HUDEP-2 (cell line): Measurements from ENCODE around the gene KRT86.

Experiments
- DNase-seq, 76 experiments: peaks; one replicate each; lab custom pipeline; 2025; ENCODE audit not compliant: unreplicated experiment in 76 of 76; lab: John Stamatoyannopoulos, UW

The KRT86 gene

DNA sequence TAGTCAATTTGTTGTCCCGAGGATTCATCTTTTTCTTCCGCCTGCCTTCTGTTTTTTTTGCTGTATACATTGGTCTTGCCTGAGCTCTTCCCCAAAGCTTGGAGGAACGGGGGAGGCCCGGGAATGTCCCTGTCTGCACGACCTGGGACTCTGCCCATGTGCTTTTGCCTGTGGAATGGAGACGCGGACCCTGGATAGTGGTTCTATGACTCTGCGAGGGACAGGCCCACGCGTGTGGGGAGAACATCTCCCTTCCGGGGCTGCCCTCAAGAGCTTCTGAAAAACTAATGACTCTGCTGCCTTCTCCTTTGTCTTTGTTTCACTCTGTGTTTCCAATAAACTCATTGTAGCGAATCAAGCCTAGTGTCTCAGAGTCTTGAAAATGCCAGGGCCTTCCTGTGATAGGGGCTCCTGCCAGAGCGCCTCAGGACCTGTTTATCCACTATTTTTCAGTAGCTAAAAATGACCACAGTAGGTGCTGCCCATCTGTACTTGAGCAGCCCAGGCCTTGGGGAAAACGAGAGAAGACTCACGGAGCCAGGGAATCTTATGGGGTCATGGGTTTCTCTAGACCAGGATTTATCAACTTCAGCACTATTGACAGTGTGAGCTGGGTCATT is 34.5 kb downstream of the KRT86 start:
- no peak for DNase-seq

DNA sequence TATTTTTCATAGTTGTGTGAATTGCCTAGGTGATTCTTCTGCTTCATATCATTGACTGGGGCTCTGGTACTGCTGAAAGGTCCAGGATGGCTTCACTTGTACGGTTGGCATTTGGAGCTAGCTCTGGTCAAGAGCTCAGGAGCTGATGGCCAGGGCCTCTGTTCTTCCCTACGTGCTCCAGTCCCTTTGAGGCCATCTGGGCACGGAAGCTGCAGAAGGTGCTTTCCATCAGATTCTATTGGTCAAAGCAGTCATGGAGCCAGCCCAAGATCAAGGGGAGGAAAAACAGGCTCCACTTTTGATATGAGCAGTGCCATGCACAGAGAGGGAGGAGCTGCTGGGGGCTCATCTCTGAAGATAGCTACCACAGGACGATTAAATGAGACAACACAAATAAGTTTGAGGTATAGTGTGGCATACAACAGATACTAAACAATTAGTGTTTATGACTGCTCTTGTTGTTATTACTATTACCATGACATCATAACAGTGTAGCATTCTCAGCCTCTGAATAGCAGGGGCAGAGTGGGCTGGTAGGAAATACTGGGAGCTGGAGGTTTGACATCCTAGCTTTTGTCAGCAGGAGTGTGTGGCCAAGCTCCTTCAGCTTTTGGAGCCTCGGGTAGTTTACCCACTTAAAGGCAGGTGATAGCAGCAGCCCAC is 36.3 kb downstream of the KRT86 start:
- no peak for DNase-seq

DNA sequence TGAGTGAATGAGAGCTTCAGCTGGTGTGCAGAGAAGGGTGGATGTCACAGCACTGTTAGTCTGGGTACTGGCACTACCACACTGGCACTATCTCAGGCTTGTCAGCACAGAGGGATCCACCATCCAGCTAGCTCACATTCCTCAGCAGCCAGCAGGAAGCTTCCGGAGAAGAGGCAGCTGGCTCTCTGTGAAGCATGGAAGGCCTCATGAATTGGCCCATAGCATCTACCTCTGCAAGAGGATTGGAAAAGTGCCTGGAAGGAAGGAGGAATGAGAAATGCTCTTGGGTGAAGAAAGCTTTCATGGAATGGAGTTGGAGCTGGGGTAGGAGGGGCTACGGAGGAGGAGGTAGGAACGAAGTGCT is 36.8 kb downstream of the KRT86 start:
- no peak for DNase-seq

DNA sequence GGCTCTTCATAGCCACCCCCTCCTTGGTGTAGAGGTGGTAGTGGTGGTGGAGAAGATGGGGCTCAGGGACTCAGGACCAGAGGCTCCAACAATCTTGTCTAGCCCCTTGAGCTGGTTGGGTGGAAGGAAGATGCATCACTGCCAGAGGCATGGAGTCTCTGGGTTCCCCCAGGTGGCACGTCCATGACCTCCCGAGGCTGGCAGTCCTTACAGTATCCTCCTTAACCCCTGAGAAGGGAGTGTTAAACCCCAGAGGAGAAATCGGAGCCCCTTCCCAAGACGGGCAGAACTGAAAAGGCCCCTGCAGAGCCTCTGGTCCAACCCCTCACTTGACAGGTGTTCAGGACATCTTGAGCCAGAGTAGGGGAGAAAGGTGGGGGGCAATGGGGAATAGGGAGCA is 37.6 kb downstream of the KRT86 start:
- no peak for DNase-seq

- DNase-seq = no peak
These were observed 39.0 kb downstream of the KRT86 start for GRCh38 chr12:52313461-52313860.

DNA sequence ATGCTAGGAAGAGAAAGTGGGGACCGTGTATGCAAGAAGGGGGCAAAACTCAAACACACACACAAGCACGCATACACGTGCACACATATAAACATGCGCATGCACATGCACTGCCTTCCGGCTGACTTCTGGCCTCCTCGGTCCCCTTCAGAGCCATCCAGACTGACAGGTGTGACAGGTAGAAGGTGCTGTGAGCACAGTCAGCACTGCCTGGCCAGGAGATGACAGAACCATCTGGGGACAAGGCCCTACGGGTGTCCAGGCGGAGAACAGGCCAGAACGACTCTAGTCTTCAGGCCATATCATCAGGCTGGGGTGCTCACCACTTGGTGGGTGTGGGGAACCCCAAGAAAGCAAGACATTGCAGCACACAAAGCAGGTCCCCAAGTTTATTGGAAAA is 39.5 kb downstream of the KRT86 start:
- DNase-seq = no peak

GRCh38 chr12:52314511-52314910 is 40.1 kb downstream of the KRT86 start:
- no peak for DNase-seq

GRCh38 chr12:52315721-52316120 is 41.3 kb downstream of the KRT86 start:
- DNase-seq = peak in 23 of 76 experiments; percentile 1 to 45 (median 9)

GRCh38 chr12:52316290-52316689 is 41.8 kb downstream of the KRT86 start:
- DNase-seq = no peak

DNA sequence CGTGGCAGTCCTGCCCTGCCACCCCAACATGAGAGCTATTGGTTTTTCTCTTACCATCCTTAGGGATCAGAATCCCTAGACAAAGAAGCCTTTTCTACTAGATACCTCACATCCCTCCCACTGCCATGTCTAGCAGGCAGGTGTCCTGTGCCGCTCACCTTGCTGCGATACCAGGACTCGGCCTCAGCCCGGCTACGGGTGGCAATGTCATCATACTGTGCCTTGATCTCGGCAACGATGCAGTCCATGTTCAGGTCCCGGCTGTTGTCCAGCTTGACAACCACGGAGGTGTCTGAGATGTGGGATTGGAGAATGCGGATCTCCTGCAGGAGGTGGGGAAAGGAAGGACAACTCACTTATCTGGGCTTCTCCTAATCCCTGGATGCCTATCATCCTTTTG is 42.3 kb downstream of the KRT86 start:
- no peak for DNase-seq

GRCh38 chr12:52317468-52318052 is 43.1 kb downstream of the KRT86 start:
- DNase-seq = no peak

DNA sequence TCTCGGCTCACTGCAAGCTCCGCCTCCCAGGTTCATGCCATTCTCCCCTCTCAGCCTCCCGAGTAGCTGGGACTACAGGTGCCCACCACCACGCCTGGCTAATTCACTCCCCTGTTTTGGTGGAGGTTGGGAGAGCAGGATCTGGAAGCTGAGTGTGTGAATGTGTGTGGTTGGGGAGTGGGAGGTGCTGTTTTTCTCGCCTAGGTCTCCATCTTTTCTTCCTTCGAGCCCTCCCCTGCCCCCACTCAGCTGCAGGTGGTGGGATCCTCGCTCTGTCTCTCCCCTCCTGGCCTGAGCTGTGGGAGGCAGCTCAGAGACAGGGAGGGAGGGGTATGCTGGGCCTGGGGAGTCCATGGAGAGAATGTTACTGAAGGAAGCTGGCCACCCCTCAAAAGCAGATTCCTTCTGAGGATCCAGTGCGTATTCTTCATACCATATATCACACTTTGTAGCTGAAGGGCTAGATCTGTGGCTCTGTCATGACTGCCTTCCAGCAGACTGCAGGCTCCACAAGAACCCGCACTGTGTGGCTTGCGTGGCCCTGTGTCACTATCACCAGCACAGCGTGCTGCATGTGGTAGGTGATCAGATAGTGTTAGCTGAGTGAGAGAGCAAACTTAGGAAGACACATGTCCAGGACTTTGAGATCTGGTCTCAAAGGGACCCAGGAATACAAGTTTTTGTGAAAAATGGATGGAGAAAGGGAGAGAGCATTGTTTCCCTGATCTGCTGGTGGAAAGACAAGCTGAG is 44.0 kb downstream of the KRT86 start:
- DNase-seq = no peak

- DNase-seq = no peak
These were observed 44.7 kb downstream of the KRT86 start for GRCh38 chr12:52319097-52319496.

DNA sequence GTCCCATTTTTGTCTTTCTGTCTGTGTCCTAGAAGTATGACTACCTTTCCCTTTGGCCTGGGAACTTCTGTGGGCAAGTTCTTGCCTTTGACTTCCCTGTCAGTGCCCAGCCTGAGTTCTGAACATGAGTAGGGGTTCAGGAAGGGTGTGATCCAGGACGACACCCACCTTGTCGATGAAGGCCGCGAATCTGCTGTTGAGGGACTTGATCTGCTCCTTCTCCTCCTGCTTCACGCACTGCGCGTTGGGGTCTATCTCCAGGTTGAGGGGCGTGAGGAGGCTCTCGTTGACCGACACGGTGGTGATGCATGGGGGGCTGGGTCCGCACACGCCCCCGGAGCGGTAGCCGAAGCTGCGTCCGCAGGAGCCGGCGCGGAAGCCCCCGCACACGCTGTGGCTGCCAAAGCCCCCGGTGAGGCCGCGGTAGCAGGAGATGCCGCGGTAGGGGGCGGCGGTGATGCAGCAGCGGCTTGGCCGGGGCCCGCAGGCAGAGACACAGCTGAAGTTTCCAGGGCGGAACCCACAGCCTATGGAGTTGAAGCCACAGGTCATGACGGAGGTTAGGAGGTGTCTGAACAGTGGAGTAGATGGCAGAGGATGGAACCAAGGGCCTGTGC is 46.4 kb downstream of the KRT86 start, which contains the start of gene KRT83:
KRT83 (minus strand) TSS at position 615 of the 617 bp plus-strand sequence; CDS start at position 552, 63 bp downstream.
- DNase-seq = no peak

GRCh38 chr12:52321418-52321817 is 47.0 kb downstream of the KRT86 start:
- DNase-seq = no peak

DNA sequence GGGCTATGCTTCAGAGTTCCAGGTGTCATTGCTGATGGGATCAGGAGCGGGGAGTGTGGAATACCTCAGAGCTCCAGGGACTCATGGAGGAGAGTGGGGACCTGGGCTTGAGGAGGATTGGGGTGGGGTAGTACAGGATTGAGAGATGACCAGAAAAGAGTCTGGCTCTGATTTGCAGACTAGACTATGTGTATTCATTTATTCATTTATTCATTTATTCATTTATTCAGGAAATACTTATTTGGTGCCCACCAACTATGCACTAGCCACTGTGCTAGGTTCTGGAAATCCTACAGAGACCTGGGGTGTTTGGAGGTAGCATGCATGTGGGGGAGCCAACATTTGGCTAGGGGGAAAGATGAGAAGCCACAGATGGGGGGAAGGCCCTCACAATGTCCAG is 47.6 kb downstream of the KRT86 start:
- no peak for DNase-seq

- DNase-seq = no peak
These were observed 48.6 kb downstream of the KRT86 start for GRCh38 chr12:52323001-52323400.

DNA sequence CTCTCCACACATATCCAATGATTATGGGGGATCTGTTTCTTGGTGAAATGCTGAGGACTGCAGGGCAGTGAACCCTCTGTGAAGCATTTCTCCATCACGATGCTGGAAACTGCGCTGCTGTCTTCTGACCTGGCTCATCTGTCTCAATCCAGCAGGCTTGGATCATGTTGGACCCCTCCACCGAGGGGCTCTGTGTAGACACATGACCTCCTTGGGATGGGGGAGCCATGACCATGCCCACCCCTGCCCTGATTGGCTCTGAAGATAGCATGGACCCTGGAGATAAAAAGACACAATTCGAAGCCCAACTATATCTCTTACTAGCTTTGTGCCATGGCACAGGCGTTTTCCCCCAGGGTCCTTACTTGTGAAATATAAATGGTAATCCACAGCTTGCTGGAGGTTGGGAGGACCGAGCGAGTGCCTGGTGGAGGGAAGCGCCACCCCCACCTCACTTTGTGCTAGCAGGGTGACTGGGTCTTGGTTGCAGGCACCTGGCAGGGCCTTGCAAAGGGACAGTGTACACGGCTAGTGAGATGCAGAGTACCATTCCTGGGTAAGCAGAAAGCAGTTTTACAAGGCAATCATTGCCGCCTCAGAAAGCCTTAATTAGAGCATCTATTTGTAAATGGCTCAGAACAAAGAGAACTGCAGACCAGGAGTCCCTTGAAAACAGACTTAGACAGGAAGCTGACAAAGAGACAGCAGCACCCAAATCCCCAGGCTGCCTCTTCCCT is 49.1 kb downstream of the KRT86 start:
- DNase-seq = no peak

DNA sequence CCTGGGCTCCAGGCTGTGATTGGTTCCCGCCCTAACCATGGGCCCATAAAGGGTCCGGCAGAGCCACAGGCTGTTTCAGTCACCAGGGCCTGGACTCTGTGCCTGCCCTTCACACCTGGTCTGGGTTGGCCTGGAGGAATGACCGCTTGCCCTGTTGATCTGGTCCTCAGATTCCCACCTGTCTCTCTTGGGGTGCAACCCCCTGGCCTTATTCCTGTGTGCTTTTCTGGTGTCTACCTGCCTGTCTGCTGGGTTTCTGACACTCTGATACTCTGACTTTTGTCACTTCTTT is 49.7 kb downstream of the KRT86 start:
- DNase-seq = no peak

DNA sequence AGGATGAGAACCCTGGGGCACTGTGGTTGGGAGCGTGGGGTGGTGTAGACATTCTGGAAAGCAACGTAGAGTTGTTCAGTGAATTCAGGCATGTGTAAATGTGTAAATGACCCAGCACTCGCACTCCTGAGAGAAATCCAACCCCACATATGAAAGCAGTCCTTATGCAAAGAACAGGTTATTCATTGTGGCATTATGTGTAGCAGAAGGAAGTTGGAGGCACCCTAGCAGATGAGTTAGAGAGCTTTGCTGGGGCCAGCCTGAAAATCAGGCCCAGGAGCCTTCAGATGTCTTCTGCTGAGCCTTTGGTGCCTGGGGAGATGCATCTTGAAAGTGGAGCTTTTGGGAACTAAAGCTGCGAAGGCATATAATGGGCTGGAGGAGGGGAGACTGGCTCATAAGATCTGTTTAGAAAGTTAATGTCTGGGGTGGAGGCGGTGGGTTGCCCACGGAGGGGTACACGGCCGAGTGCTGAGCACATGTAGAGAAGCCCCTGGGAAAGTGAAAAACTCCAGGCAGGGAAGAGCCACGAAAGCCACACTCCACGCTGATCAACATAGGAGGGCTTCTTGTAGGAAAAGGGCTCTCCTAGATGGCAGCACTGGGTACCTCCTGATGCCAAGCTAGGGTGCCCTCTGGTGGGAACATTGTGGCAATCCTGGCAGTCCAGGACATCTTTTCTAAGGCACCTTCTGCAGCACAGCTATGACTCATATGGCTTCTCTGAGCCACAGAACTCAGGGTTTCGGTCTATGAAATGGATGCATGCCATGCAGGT is 52.8 kb downstream of the KRT86 start:
- DNase-seq = peak in 72 of 76 experiments; percentile 17 to 86 (median 63)
